Loucy (cell line): ENCODE results near the gene SEMA3D.

Source experiments
- H2AFZ ChIP-seq: fragments of 200-600 bp; sonication (generic); 2 replicates; pipeline ENCODE4 v1.6.0; 2016; ENCODE audit warnings: antibody characterized with exemption, mild to moderate bottlenecking, low read length, moderate library complexity
- H3F3A ChIP-seq: fragments of 200-600 bp; 2 replicates; pipeline ENCODE4 v1.6.0; 2016; ENCODE audit warnings: antibody characterized with exemption, low read depth, mild to moderate bottlenecking
- H3K27me3 ChIP-seq: fragments of 200-600 bp; sonication (generic); 2 replicates; pipeline ENCODE4 v1.6.1; 2014; ENCODE audit warnings: low read length, mild to moderate bottlenecking; ENCODE audit not compliant: insufficient read depth, poor library complexity, severe bottlenecking
- H3K36me3 ChIP-seq: fragments of 200-600 bp; sonication (generic); 2 replicates; pipeline ENCODE4 v1.6.1; 2016; ENCODE audit warnings: low read length; ENCODE audit not compliant: insufficient read depth
- H3K4me1 ChIP-seq: fragments of 200-600 bp; sonication (generic); 2 replicates; pipeline ENCODE4 v1.5.1; 2014; ENCODE audit warnings: low read length, mild to moderate bottlenecking; ENCODE audit not compliant: insufficient read depth, poor library complexity, severe bottlenecking
- H3K4me2 ChIP-seq: fragments of 200-600 bp; sonication (generic); 2 replicates; pipeline ENCODE4 v1.6.0; 2014; ENCODE audit warnings: antibody characterized with exemption, low read length, low read depth, mild to moderate bottlenecking; ENCODE audit not compliant: poor library complexity, severe bottlenecking
- H3K4me3 ChIP-seq: fragments of 200-600 bp; sonication (generic); 2 replicates; pipeline ENCODE4 v1.5.1; 2014; ENCODE audit warnings: low read length, mild to moderate bottlenecking, mixed read lengths; ENCODE audit not compliant: poor library complexity, severe bottlenecking
- H3K79me2 ChIP-seq: fragments of 200-600 bp; sonication (generic); 2 replicates; pipeline ENCODE4 v1.6.1; 2014; ENCODE audit warnings: low read length; ENCODE audit not compliant: insufficient read depth
- H3K9ac ChIP-seq: fragments of 200-600 bp; sonication (generic); 2 replicates; pipeline ENCODE4 v1.6.0; 2014; ENCODE audit warnings: mild to moderate bottlenecking, low read depth, low read length, moderate library complexity; ENCODE audit not compliant: poor library complexity, severe bottlenecking
- H3K9me2 ChIP-seq: fragments of 200-600 bp; sonication (generic); replicated peaks from 2 replicates; pipeline ENCODE4 v1.6.1; 2016; ENCODE audit warnings: low read depth, low read length, mixed read lengths
- H3K9me3 ChIP-seq: fragments of 200-600 bp; sonication (generic); 2 replicates; pipeline ENCODE4 v1.6.1; 2014; ENCODE audit warnings: mild to moderate bottlenecking, antibody characterized with exemption, low read length, low read depth; ENCODE audit not compliant: insufficient read depth
- H4K20me1 ChIP-seq: fragments of 200-600 bp; sonication (generic); 2 replicates; pipeline ENCODE4 v1.6.0; 2014; ENCODE audit warnings: antibody characterized with exemption, low read length, mild to moderate bottlenecking; ENCODE audit not compliant: insufficient read depth, poor library complexity, severe bottlenecking
- EZH2phosphoT487 ChIP-seq: fragments of 200-600 bp; IDR thresholded peaks from 2 replicates; pipeline ENCODE4 v1.6.1; 2018; ENCODE audit warnings: antibody characterized with exemption, mild to moderate bottlenecking, moderate library complexity, borderline replicate concordance
- TF ChIP-seq, protein P1 (sequence below): fragments of 200-600 bp; sonication (generic); conservative IDR thresholded peaks from 2 replicates; pipeline ENCODE4 v1.5.1; 2014; ENCODE audit warnings: mild to moderate bottlenecking, antibody characterized with exemption, low read length

SEMA3D gene

DNA sequence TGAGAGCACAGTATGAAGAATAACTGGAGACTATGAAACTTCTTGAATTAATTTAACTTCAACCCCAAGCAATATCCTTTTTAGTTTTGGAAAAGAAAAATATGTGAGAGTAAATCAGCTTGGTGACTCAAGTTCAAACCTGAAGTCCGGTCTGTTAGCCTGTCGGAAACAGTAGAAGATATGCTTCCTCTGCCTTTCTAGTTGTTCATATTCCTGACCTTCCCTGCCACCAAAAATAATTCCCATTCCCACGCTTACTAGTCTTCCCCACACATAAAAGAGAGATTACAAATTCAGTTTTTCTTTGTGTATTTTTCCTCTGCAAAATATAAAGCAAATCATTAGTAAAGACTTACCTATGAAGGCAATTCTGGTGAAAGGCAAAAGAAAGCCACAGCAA, 3.6 kb downstream of the SEMA3D start:
- Histone ChIP-seq H3K27me3 (no peaks in the 10 kb centered on the region), H3K9ac (no peak overlapping the region), H3K9me3 (no peaks in the 10 kb centered on the region), H3K4me3 (no peak overlapping the region), H3K36me3 (no peaks in the 10 kb centered on the region), H3K4me1 (no peaks in the 10 kb centered on the region), H2AFZ (no peak overlapping the region), H3F3A (no peaks in the 10 kb centered on the region), H3K9me2 (no peaks in the 10 kb centered on the region), H3K4me2 (no peak overlapping the region), H4K20me1 (no peaks in the 10 kb centered on the region), H3K79me2 (no peaks in the 10 kb centered on the region)
- no peak for TF ChIP-seq EZH2phosphoT487
- TF ChIP-seq, protein P1, sequence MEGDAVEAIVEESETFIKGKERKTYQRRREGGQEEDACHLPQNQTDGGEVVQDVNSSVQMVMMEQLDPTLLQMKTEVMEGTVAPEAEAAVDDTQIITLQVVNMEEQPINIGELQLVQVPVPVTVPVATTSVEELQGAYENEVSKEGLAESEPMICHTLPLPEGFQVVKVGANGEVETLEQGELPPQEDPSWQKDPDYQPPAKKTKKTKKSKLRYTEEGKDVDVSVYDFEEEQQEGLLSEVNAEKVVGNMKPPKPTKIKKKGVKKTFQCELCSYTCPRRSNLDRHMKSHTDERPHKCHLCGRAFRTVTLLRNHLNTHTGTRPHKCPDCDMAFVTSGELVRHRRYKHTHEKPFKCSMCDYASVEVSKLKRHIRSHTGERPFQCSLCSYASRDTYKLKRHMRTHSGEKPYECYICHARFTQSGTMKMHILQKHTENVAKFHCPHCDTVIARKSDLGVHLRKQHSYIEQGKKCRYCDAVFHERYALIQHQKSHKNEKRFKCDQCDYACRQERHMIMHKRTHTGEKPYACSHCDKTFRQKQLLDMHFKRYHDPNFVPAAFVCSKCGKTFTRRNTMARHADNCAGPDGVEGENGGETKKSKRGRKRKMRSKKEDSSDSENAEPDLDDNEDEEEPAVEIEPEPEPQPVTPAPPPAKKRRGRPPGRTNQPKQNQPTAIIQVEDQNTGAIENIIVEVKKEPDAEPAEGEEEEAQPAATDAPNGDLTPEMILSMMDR = no peak

DNA sequence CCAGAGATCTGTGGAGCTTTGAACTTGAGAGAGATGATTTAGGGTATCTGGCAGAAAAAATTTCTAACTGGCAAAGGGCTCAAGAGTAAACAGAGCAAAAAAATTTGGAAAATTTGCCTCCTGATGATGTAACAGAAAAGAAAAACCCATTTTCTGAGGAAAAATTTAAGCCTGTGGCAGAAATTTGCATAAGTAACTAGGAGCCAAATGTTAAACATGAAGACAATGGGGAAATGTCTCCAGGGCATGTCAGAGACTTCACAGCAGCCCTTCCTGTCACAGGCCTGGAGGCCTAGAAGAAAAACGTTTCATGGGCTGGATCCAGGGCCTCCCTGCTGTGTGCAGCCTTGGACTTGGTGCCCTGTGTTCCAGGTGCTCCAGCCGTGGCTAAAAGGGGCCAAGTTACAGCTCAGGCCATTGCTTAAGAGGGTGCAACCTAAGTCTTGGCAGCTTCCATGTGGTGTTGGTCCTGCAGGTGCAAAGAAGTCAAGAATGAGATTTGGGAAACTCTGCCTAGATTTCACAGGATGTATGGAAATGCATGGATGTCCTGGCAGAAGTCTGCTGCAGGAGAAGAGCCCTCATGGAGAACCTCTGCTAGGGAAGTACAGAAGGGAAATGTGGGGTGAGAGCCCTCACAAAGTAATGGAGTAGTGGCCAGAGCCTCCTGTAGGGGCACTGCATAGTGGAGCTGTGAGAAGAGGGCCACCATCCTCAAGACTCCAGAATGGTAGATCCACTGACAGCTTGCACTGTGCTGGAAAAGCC, 8.1 kb downstream of the SEMA3D start:
- Histone ChIP-seq H3K79me2 (no peaks in the 10 kb centered on the region), H3K36me3 (no peaks in the 10 kb centered on the region), H2AFZ (no peak overlapping the region), H3K27me3 (no peaks in the 10 kb centered on the region), H3K4me1 (no peaks in the 10 kb centered on the region), H4K20me1 (no peaks in the 10 kb centered on the region), H3K9ac (no peak overlapping the region), H3K9me2 (no peaks in the 10 kb centered on the region; the same call in 1 of the 2 replicates), H3F3A (no peaks in the 10 kb centered on the region), H3K9me3 (no peaks in the 10 kb centered on the region), H3K4me3 (no peak overlapping the region), H3K4me2 (no peak overlapping the region)
- no peak for TF ChIP-seq EZH2phosphoT487
- TF ChIP-seq, protein P1 = no peak

DNA sequence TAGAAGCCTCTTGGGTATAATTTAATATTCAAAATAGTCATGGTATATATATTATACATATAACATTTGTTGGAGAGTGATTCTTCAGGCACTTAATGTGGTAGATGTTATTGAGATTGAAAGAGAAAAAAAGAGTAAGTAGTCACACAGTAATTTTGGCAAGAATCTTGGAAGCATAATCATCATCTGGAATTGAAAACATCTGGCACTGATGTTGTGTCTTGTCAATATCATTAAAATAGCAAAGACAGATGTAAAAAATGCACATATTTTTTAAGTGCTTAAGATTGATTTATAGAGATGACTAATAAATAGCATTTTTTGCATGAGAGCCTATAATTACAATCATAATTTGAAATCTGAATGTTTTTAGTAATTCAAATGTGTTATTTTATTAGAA, 9.5 kb downstream of the SEMA3D start:
- TF ChIP-seq, protein P1 = no peak
- no peak for TF ChIP-seq EZH2phosphoT487
- Histone ChIP-seq H3K27me3 (no peaks in the 10 kb centered on the region), H3K4me1 (no peaks in the 10 kb centered on the region), H3K9me2 (no peaks in the 10 kb centered on the region; the same call in 1 of the 2 replicates), H3K36me3 (no peaks in the 10 kb centered on the region), H4K20me1 (no peaks in the 10 kb centered on the region), H3K9ac (no peak overlapping the region), H2AFZ (no peak overlapping the region), H3K79me2 (no peaks in the 10 kb centered on the region), H3K9me3 (no peaks in the 10 kb centered on the region), H3K4me2 (no peak overlapping the region), H3K4me3 (no peak overlapping the region), H3F3A (no peaks in the 10 kb centered on the region)
